ENCODE data around the gene ATG16L2. TPM values are rescaled to one million over a fixed set of nuclear protein-coding genes. Genes with fewer than 3 reads are reported as not detected.
A peak's percentile ranks its signal among the peaks of the same experiment; 100 is the strongest.

The ATG16L2 gene
- polyA plus RNA-seq, 2 of the 4 experiments (the other 2 are of a cell fraction) = 6.1 to 6.3 TPM

- FAIRE-seq (no peak), DNase-seq (ENCODE audit: low read depth in 1 of 2, low spot score in 1 of 2) (no peak), ATAC-seq (no peak)
- 74% methylated on average over 7 of the region's 7 CpGs for WGBS (ENCODE audit: missing lambda C conversion rate)
- Histone ChIP-seq H3K4me2 (peak overlapping the region; percentile 32), H3K4me3 (no peak overlapping the region), H3K27ac (peak overlapping the region in 1 of 2 experiments; percentile 38; a peak in 2 of 6 replicates), H3K4me1 (peaks cover 36% of the 10 kb centered on the region), H3K9me3 (no peaks in the 10 kb centered on the region)
- CTCF ChIA-PET = interaction anchor here (1.0 to 5.3 kb wide), 6 partner anchors 11 to 399 kb away, joined by 3 to 44 read pairs (median 5); partner anchors contain the start of gene STARD10
- TF ChIP-seq ATOH8 (CRISPR knock-in tag; IDR thresholded peaks at IDR 0.05; ENCODE audit: low read depth) (no peak), FOSB (CRISPR knock-in tag; IDR thresholded peaks at IDR 0.05) (no peak), USF2 (IDR thresholded peaks at IDR 0.05) (no peak), BHLHE40 (IDR thresholded peaks at IDR 0.05; ENCODE audit: low read depth, low read length) (no peak), PHF8 (IDR thresholded peaks at IDR 0.05; ENCODE audit: borderline replicate concordance, low read depth) (no peak), TFCP2L1 (CRISPR knock-in tag; IDR thresholded peaks at IDR 0.05) (no peak), MAX (IDR thresholded peaks at IDR 0.05) (no peak), NPAS2 (CRISPR knock-in tag; IDR thresholded peaks at IDR 0.05; ENCODE audit: borderline replicate concordance) (no peak), HES2 (IDR thresholded peaks at IDR 0.05) (no peak), ESRRA (IDR thresholded peaks at IDR 0.05; ENCODE audit: borderline replicate concordance, low read length) (no peak), EP300 (IDR thresholded peaks at IDR 0.05) (no peak), HDAC2 (IDR thresholded peaks at IDR 0.05) (no peak), NFE2L2 (conservative IDR thresholded peaks at IDR 0.05; ENCODE audit: low read length) (no peak), FOXS1 (CRISPR knock-in tag; IDR thresholded peaks at IDR 0.05) (no peak)
- POLR2A ChIA-PET = no interaction called here
Observed at GRCh38 chr11:72778535-72779494, 35.4 kb upstream of the ATG16L2 start.

- ChIA-PET POLR2A (no interaction called here), CTCF (interaction anchor here (0.6 to 5.3 kb wide), 7 partner anchors 10 to 398 kb away, joined by 3 to 44 read pairs (median 6); partner anchors contain the start of gene STARD10)
- peaks cover 36% of the 10 kb centered on the region for H3K4me1 ChIP-seq
- H3K9me3 ChIP-seq = no peaks in the 10 kb centered on the region
- FAIRE-seq (no peak), ATAC-seq (no peak), DNase-seq (ENCODE audit: low read depth in 1 of 2, low spot score in 1 of 2) (no peak)
- no peak overlapping the region for H3K4me3 ChIP-seq
- TF ChIP-seq CTCF (IDR thresholded peaks at IDR 0.05) (no peak), ELK1 (IDR thresholded peaks at IDR 0.05; ENCODE audit: low read depth, low read length) (no peak), CHD2 (IDR thresholded peaks at IDR 0.05; ENCODE audit: low read length, partially characterized antibody) (no peak), TP53 (CRISPR knock-in tag; IDR thresholded peaks at IDR 0.05) (no peak), SMC3 (IDR thresholded peaks at IDR 0.05) (no peak), FOSB (CRISPR knock-in tag; IDR thresholded peaks at IDR 0.05) (no peak), JUN (IDR thresholded peaks at IDR 0.05) (no peak), CBX2 (IDR thresholded peaks at IDR 0.05; ENCODE audit: borderline replicate concordance, low read depth) (no peak), HMGXB4 (CRISPR knock-in tag; IDR thresholded peaks at IDR 0.05; ENCODE audit: borderline replicate concordance) (no peak), JUNB (IDR thresholded peaks at IDR 0.05) (no peak)
- WGBS (ENCODE audit: missing lambda C conversion rate) = 90% methylated on average over 4 of the region's 4 CpGs
- peak overlapping the region; percentile 32; the same call in 2 of the 3 replicates for H3K4me2 ChIP-seq
- peak overlapping the region in 1 of 2 experiments; percentile 38; a peak in 1 of 6 replicates for H3K27ac ChIP-seq
Observed at GRCh38 chr11:72779495-72780128, 34.6 kb upstream of the ATG16L2 start.

Data from A549 (cell line).